ENCODE results near the gene PARM1.

Gene PARM1

GRCh38 chr4:75030649-75031235, 97.8 kb downstream of the PARM1 start:
- no peak overlapping the region for H3K4me3 ChIP-seq (ENCODE audit: low read depth, low read length)
- in situ Hi-C loops (cut with HindIII; ENCODE audit: low sequenced_read_pairs) = no loop called here
- TF ChIP-seq, protein P1, sequence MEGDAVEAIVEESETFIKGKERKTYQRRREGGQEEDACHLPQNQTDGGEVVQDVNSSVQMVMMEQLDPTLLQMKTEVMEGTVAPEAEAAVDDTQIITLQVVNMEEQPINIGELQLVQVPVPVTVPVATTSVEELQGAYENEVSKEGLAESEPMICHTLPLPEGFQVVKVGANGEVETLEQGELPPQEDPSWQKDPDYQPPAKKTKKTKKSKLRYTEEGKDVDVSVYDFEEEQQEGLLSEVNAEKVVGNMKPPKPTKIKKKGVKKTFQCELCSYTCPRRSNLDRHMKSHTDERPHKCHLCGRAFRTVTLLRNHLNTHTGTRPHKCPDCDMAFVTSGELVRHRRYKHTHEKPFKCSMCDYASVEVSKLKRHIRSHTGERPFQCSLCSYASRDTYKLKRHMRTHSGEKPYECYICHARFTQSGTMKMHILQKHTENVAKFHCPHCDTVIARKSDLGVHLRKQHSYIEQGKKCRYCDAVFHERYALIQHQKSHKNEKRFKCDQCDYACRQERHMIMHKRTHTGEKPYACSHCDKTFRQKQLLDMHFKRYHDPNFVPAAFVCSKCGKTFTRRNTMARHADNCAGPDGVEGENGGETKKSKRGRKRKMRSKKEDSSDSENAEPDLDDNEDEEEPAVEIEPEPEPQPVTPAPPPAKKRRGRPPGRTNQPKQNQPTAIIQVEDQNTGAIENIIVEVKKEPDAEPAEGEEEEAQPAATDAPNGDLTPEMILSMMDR (IDR thresholded peaks at IDR 0.05; ENCODE audit: low read depth, low read length) = no peak
- no peak for DNase-seq (ENCODE audit: low read depth, low spot score)

DNA sequence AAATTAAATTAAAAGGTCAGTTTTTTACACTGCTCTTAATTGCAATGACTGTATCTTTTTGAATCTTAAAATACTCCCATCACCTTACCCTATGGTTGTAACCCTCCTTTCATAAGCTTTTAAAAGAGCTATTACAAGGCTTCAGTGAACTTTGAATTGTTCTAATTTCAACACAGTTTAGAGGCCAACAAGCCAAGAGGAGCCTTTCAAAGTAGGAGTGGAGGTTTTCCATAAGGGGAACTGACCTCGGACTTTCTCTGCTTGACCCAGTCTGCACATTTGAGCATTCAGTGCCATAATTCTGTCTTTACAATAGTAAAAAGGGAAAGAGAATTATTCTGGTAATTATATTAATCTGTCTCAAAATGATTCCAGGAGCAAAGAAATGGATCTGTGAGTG, 98.9 kb downstream of the PARM1 start:
- no peak overlapping the region for H3K4me3 ChIP-seq (ENCODE audit: low read depth, low read length)
- in situ Hi-C loops (cut with HindIII; ENCODE audit: low sequenced_read_pairs) = no loop called here
- DNase-seq (ENCODE audit: low read depth, low spot score) = no peak
- TF ChIP-seq, protein P1 (IDR thresholded peaks at IDR 0.05; ENCODE audit: low read depth, low read length) = no peak

- TF ChIP-seq, protein P1 (IDR thresholded peaks at IDR 0.05; ENCODE audit: low read depth, low read length) = no peak
- DNase-seq (ENCODE audit: low read depth, low spot score) = no peak
- in situ Hi-C loops (cut with HindIII; ENCODE audit: low sequenced_read_pairs) = no loop called here
- no peak overlapping the region for H3K4me3 ChIP-seq (ENCODE audit: low read depth, low read length)
Observed at GRCh38 chr4:75034523-75034922, 101.6 kb downstream of the PARM1 start.

DNA sequence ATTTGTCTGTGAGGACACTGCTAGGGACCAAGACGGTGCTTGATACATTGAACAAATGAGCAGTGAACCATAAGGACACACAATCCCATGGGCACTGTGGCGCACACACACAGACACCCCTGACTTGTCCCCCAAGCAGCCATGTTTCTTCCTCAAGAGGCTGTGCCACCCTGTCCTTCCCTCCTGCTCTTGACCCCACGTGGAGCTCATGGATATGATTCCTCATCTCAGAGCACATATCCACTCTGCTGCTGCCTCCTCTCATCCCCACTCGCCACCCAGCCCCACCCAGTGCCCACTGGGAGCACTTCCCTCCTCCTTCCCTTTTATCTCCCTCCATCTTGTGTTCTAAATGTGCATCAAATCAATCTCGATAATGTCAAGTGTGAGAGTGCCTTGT, 102.4 kb downstream of the PARM1 start:
- in situ Hi-C loops (cut with HindIII; ENCODE audit: low sequenced_read_pairs) = no loop called here
- H3K4me3 ChIP-seq (ENCODE audit: low read depth, low read length) = no peak overlapping the region
- TF ChIP-seq, protein P1 (IDR thresholded peaks at IDR 0.05; ENCODE audit: low read depth, low read length) = no peak
- no peak for DNase-seq (ENCODE audit: low read depth, low spot score)

GRCh38 chr4:75036046-75036830, 103.3 kb downstream of the PARM1 start:
- no peak overlapping the region for H3K4me3 ChIP-seq (ENCODE audit: low read depth, low read length)
- in situ Hi-C loops (cut with HindIII; ENCODE audit: low sequenced_read_pairs) = no loop called here
- TF ChIP-seq, protein P1 (IDR thresholded peaks at IDR 0.05; ENCODE audit: low read depth, low read length) = no peak
- DNase-seq (ENCODE audit: low read depth, low spot score) = no peak

GRCh38 chr4:75037252-75037651, 104.3 kb downstream of the PARM1 start:
- H3K4me3 ChIP-seq (ENCODE audit: low read depth, low read length) = no peak overlapping the region
- in situ Hi-C loops (cut with HindIII; ENCODE audit: low sequenced_read_pairs) = no loop called here
- no peak for DNase-seq (ENCODE audit: low read depth, low spot score)
- TF ChIP-seq, protein P1 (IDR thresholded peaks at IDR 0.05; ENCODE audit: low read depth, low read length) = no peak

Measured in astrocyte of the spinal cord (primary cell).